Measurements from ENCODE around the gene SCAMP2. TPM values are rescaled to one million over a fixed set of nuclear protein-coding genes. Genes with fewer than 3 reads are reported as not detected.

Gene SCAMP2
- total RNA-seq, 1 experiment from 2014 or later = 29.2 TPM

DNA sequence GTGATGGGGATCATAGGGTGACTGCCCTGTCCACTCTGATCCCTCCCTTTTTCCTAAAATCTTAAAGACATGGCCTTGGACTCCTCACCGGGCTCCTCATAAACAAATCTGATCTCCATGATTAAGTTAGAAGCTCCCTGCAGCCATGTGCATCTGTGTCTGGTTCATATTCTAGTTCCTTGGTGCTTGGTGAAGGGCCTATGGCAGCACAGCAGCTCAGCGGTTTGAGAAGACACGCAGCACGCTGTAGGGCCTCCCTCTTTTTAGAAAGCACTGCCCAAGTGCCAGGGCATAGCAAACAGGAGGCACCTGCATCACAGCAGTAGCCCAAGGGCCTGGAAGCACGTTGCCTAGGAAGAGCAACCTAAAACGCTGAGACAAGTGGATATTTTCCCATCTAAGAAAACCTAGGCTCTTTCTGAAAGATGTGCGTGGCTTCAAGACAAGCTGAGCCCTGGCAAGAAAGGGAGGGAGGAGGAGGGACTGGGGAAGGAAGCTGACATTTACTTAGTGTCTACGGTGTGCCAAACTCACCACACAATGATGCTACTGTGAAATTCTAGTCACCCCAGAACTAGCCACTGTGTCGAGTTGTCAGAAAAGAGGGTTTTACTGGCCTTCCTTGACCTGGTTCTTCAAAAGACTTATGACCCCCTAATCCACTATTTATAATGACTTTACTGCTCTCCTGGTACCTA, 15.3 kb downstream of the SCAMP2 start:
- H3K36me3 ChIP-seq = no peaks in the 10 kb centered on the region

DNA sequence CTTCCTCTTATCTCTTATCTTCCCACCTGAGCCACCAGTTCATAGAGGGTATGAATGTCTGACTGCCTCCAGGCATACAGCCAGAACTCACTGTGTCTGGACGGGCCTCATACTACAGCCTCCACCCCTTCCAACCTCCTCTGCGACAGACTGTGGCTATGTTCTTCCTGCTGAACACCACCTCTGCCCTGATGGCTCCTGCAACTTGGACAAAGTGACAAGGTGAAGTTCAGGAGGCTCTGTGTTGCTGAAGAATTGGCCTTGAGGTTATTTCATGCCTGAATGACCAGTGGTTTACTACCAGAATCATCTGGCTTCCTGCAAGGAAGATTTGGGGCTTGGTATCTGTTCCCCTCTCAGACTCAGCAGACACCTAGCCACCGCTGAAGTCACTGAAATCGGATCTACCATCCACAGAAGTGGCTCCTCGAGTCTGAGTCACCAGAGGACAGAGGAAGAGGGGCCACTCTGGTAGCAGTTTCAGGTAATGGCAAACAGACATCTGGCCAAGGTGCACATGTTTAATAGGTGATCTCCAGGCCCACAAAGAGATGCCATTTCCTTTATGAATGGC, 16.0 kb downstream of the SCAMP2 start:
- H3K27me3 ChIP-seq = no peaks in the 10 kb centered on the region
- H3K4me1 ChIP-seq = no peaks in the 10 kb centered on the region
- no peak overlapping the region for H3K4me3 ChIP-seq
- no peak overlapping the region for H3K27ac ChIP-seq
- DNase-seq = no peak
- no peaks in the 10 kb centered on the region for H3K36me3 ChIP-seq
- no peaks in the 10 kb centered on the region for H3K9me3 ChIP-seq (replicated peaks)

More for the DNA sequence above, 15.3 kb downstream of the SCAMP2 start:
- Histone ChIP-seq H3K27me3 (no peaks in the 10 kb centered on the region), H3K4me3 (no peak overlapping the region), H3K9me3 (replicated peaks) (no peaks in the 10 kb centered on the region), H3K27ac (no peak overlapping the region), H3K4me1 (no peaks in the 10 kb centered on the region)
- no peak for DNase-seq

DNA sequence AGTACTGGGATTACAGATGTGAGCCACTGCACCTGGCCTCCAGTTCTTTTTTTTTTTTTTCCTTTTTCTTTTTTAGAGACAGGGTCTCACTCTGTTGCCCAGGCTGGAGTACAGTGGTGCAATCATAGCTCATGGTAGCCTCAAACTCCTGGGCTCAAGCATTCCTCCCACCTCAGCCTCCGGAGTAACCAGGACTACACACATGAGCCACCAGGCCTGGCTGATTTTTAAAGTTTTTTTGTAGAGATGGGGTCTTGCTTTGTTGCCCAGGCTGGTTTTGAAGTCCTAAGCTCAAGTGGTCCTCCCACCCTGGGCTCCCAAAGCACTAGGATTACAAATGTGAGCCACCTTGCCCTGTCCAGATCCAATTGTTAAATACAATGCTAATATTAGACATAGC, 16.6 kb downstream of the SCAMP2 start:
- no peak for DNase-seq

DNA sequence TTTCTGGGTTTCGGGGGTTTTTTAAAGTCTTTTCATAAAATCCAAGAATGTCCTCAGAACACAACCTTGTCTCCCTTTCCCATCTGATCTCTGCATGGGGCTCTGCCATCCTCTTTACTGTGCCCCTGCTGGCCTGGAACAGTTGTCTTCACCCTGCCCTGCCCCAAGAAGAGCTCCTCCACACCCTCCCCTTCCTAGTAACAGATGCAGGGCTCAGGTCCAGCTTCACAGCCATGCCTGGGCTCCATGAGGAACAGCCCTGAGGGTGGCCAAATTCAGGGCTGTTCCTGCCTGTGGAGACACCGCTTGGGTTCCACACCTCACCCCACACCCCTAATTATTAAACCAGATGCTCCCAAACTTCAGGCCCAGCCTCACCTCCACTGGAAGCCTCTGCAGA, 17.3 kb downstream of the SCAMP2 start:
- peak; percentile 32 to 47 for DNase-seq
- Histone ChIP-seq H3K36me3 (no peaks in the 10 kb centered on the region), H3K4me1 (no peaks in the 10 kb centered on the region), H3K27ac (no peak overlapping the region), H3K27me3 (no peaks in the 10 kb centered on the region), H3K9me3 (replicated peaks) (no peaks in the 10 kb centered on the region), H3K4me3 (no peak overlapping the region)

More for the DNA sequence above, 16.6 kb downstream of the SCAMP2 start:
- no peaks in the 10 kb centered on the region for H3K36me3 ChIP-seq
- no peaks in the 10 kb centered on the region for H3K27me3 ChIP-seq
- H3K27ac ChIP-seq = no peak overlapping the region
- H3K4me3 ChIP-seq = no peak overlapping the region
- no peaks in the 10 kb centered on the region for H3K9me3 ChIP-seq (replicated peaks)
- H3K4me1 ChIP-seq = no peaks in the 10 kb centered on the region

DNA sequence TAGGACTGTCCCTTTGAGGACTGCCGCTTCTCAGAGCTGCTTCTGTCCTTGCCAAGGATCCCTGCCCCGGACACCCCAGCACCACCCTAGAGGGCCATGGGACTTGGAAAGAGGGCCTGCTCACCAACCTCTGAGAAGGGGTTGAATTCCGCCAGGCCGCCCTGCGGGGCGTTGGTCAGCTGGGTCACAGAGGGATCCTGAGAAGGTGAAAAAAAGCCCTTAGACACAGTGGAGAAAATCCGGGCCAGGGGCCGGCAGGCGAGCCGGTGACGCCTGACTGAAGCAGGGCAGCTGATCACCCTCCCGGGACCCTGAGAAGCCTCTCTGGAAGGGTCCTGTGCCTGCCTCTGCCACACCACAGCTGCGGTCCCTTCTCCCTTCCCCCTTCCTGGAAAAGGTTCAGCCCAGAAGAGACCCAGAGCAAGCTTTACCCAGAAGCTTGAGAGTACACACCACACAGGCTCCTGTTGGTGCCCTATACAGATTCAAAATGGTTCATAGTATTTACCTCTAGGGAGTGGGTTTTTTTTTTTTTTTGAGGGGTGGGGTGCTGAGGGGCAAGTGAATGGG, 18.6 kb downstream of the SCAMP2 start:
- DNase-seq = no peak
- Histone ChIP-seq H3K4me3 (no peak overlapping the region), H3K9me3 (replicated peaks) (no peaks in the 10 kb centered on the region), H3K36me3 (no peaks in the 10 kb centered on the region), H3K27me3 (no peaks in the 10 kb centered on the region), H3K4me1 (no peaks in the 10 kb centered on the region), H3K27ac (no peak overlapping the region)

DNA sequence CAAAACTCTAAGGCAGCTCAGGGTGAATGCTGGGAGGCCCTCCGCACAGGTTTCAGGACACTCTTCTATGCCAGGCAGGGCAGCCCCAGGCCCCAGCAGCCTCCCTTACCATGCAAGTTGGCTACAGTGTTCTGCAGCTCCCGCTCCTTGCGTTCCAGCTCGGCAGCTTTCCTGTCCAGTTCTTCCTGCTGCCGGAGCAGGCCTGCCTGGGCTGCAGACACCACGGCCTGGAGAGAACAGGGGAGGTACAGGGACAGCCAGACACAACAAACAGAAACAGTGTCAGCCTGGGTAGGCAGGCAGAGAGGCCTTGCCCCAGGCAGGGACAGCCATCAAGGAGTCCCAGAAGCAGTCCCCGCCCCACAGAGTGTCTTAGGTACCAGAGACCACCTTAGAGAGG, 21.2 kb downstream of the SCAMP2 start:
- H3K4me1 ChIP-seq = no peaks in the 10 kb centered on the region
- no peaks in the 10 kb centered on the region for H3K9me3 ChIP-seq (replicated peaks)
- no peak overlapping the region for H3K27ac ChIP-seq
- no peaks in the 10 kb centered on the region for H3K27me3 ChIP-seq
- peaks cover 9% of the 10 kb centered on the region; the same call in 1 of the 2 replicates for H3K36me3 ChIP-seq
- H3K4me3 ChIP-seq = no peak overlapping the region
- DNase-seq = no peak

DNA sequence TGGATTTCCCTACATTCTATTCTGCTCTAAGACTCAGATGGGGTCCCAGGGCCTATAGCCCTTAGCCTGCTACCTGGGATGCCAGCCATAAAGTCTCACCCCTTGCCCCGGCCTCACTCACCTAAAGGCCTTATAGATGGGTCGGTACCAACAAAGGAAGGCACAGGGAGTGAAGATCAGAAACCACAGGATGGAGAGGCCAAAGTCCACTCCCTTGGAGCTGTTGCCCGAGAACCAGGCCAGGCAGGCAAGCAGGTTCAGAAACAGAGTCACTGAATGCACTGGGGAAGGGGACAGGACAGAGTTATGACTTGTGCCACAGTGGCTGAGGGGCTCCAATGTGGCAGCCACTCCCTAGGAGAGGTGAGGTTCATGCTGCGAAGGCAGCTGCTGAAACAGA, 22.8 kb downstream of the SCAMP2 start:
- Histone ChIP-seq H3K9me3 (replicated peaks) (no peaks in the 10 kb centered on the region), H3K27ac (no peak overlapping the region), H3K4me1 (no peaks in the 10 kb centered on the region), H3K36me3 (peaks cover 9% of the 10 kb centered on the region; the same call in 1 of the 2 replicates), H3K27me3 (no peaks in the 10 kb centered on the region), H3K4me3 (no peak overlapping the region)
- DNase-seq = no peak

DNA sequence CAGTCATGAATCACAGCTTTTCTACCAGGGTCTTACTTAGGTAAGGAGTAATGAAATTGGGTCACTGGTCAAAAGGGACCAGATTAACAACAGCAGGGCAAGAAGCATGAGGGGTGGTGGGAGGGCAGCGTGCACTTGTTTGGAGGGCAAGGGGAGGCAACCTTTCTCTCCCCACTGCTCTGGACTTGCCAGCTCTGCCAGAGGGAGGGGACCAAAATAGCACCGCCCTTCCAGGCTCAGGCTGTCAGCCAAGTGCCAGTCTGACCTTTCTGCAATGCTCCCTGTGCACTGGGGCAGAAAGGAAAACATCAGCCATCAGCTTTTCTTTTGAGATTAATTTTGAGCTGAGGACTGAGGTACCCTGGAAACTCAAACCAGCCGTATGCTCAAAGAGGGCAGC, 25.7 kb downstream of the SCAMP2 start:
- no peak for DNase-seq
- Histone ChIP-seq H3K9me3 (replicated peaks) (no peaks in the 10 kb centered on the region), H3K27ac (no peak overlapping the region), H3K4me3 (no peak overlapping the region), H3K4me1 (peaks cover 5% of the 10 kb centered on the region; the same call in 1 of the 2 replicates), H3K27me3 (no peaks in the 10 kb centered on the region), H3K36me3 (peaks cover 9% of the 10 kb centered on the region; the same call in 1 of the 2 replicates)

DNA sequence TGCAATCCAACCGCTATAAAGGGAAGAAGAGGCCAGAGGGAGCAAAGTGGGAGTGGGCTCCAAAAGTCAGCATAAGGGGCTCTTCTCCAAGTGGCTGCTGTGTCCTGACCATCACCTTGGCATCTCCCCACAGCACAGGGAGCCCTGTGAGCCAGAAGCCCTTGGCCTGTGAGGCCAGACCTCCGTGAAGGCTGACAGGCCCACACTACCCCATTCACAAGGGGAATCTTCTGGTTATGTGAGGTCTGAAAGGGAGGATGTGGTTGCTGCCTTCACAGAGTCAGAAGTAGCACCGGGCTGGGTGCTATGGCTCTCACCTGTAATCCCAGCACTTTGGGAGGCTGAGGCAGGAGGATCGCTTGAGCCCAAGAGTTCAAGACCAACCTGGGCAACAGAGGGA, 27.6 kb downstream of the SCAMP2 start:
- no peak for DNase-seq
- Histone ChIP-seq H3K27ac (no peak overlapping the region), H3K27me3 (no peaks in the 10 kb centered on the region), H3K4me1 (peaks cover 5% of the 10 kb centered on the region; the same call in 1 of the 2 replicates), H3K36me3 (peaks cover 9% of the 10 kb centered on the region; the same call in 1 of the 2 replicates), H3K4me3 (no peak overlapping the region), H3K9me3 (replicated peaks) (no peaks in the 10 kb centered on the region)

DNA sequence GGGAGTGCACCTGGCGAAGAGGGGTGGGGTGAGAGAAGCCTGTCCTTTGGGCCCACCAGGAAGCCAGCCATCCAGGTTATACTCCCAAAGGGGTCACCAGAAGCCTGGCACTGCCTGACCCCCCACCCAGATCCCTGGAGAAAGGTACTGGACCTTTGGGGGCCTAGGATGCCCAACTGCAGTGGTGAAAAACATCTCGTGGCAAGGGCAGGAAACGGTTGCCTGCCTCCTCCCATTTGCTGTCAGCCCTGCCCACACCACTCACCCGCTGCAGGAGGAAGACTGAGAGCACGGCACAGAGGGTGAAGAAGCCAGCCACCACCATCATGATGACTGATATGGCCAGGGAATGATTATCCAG, 28.0 kb downstream of the SCAMP2 start:
- Histone ChIP-seq H3K4me3 (no peak overlapping the region), H3K36me3 (peaks cover 9% of the 10 kb centered on the region; the same call in 1 of the 2 replicates), H3K27me3 (no peaks in the 10 kb centered on the region), H3K27ac (no peak overlapping the region), H3K4me1 (peaks cover 5% of the 10 kb centered on the region; the same call in 1 of the 2 replicates), H3K9me3 (replicated peaks) (no peaks in the 10 kb centered on the region)
- DNase-seq = no peak

DNA sequence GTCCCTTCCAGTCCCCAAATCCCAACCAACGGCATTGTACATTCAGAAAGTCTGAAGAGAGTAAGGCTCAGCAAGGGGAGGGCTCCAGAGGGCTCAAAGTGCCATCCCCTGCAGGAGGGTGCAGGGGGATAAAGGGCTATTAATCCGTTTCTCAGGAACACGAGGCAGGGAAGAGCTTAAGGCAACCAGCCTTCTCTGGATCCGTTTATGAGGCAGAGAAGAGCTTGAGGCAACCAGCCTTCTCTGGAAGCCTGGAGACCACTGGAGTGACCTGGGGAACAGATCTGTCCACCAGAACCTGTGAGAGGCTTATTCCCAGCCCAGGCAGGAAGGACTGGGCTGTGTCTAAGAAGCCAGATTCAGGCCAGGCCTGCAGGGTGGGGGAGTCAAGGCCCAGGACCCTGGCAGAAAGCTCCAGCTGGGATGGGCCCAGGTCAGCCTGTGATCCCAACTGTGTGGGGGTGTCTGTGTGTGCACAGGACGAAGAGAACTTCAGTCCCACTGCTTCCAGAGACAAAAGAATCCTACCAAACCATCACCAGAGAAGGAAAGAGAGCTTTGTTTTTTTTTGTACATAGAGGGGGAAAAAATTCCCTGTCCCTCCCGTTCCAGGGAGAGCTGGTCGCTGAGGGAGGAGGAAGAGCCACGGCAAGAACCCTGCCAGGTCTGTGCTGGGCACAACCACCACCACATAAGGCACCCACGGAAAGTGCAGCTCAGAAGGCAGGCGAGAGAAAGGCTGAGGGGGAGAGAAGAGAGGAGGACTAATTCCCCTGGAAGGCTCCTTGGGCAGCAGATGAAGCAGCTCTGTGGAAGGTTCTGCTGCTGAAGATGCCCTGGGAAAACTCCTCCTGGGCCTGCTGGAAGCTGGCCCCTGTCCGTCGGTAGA, 28.6 kb downstream of the SCAMP2 start:
- no peak for DNase-seq
- Histone ChIP-seq H3K36me3 (peaks cover 9% of the 10 kb centered on the region; the same call in 1 of the 2 replicates), H3K4me1 (peaks cover 5% of the 10 kb centered on the region; the same call in 1 of the 2 replicates), H3K27me3 (no peaks in the 10 kb centered on the region), H3K9me3 (replicated peaks) (no peaks in the 10 kb centered on the region), H3K27ac (no peak overlapping the region), H3K4me3 (no peak overlapping the region)

DNA sequence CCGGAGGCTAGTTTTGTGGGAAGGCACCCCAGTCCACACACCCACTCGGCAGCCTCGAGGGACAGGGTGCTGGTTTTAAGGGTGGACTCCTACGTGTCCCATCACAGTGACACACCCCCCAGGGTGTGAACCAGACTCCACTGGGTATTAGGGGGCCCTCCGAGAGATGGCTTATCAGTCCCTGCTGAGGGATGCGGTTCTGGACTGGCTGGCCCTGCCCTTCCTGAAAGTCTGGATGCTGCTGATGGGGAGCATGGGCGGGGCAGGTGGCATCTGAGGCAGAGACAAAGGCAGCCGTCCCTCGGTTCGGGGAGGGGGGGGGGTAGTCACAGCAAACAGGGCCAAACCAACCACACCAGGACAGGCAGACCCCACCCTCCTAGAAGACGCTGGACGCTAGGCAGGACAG, 29.3 kb downstream of the SCAMP2 start:
- peak in 1 of 2 experiments; percentile 20 for DNase-seq
- Histone ChIP-seq H3K27ac (peak overlapping the region; percentile 80), H3K9me3 (replicated peaks) (no peaks in the 10 kb centered on the region), H3K36me3 (peaks cover 4% of the 10 kb centered on the region; the same call in 1 of the 2 replicates), H3K4me3 (peak overlapping the region; percentile 78), H3K27me3 (no peaks in the 10 kb centered on the region), H3K4me1 (peaks cover 5% of the 10 kb centered on the region; the same call in 1 of the 2 replicates)

DNA sequence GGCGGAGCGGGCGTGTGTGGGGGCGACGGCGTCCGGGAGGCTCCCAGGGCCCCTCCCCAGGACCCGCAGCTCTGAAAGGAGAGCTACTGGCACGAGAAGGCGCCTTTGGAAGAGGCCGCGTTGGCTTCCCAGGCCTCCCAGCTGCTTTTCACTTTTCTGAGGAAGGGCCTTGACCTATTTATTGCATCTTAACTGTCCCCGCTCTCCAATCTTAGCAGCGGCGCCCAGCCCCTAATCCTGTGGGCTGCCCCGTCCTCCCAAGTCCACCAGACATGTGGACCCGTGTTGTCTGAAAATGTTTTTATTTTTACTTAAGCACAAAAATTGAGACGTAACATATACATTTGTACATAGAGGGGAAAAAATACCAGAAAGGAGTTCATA, 29.7 kb downstream of the SCAMP2 start:
- DNase-seq = no peak
- Histone ChIP-seq H3K4me3 (peak overlapping the region; percentile 78), H3K27ac (peak overlapping the region; percentile 80), H3K27me3 (no peaks in the 10 kb centered on the region), H3K4me1 (peaks cover 5% of the 10 kb centered on the region; the same call in 1 of the 2 replicates), H3K9me3 (replicated peaks) (no peaks in the 10 kb centered on the region), H3K36me3 (peaks cover 3% of the 10 kb centered on the region; the same call in 1 of the 2 replicates)

DNA sequence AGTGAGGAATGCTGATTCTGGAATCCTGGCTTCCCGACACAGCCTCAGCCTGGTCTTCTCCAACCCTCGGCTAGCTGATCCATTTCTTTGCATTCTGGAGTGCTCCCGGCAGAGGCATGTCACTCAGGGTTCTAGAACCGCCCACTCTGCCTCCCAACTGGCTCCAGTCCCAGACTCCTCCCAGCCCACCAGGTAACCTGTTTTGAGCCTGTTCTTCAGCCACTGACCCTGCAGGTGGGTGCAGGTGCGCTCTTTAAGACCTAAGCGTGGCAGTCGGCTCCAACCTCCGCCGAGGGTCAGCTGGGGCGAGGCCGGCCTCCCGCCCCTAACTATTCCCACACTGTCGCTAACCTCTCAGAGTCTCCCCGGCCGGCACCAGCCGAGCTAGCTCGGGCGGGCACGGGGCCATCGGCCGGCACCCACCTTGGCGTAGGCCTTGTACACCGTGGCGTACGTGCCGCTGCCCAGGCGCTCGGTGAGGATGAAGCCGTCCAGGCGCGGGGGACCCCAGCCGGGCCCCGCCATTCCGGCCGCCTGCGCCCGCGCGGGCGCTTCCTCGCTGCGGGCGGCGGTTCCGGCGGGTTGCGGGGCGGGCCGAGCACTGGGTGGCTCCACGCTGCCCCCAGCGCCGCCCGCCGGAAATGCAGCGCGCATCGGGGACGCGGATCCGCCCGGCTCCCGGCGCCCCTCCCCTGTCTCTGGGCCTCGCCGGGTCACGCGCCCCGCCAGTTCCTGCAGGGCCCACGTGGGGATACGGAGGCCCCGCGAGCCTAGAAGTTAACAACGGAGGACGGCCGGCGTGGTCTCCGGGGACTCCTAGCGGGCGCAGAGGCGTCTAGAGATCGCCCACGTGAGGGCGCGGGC, 30.4 kb downstream of the SCAMP2 start, which contains the start of gene ULK3:
Gene ULK3, minus strand, starts transcription at position 576 of the 864 bp plus-strand sequence. Its CDS starts 51 bp downstream, at position 525.
- Histone ChIP-seq H3K36me3 (no peaks in the 10 kb centered on the region), H3K9me3 (replicated peaks) (no peaks in the 10 kb centered on the region), H3K27ac (peak within 1 kb of the TSS; percentile 80), H3K27me3 (no peaks in the 10 kb centered on the region), H3K4me3 (peak within 1 kb of the TSS; percentile 78), H3K4me1 (peaks cover 5% of the 10 kb centered on the region; the same call in 1 of the 2 replicates)
- DNase-seq = peak; percentile 92 to 93

Data from SJCRH30 (cell line).